EL (cell line): ENCODE data around the gene TIPRL.
"Not testable (repeated sequence)": the region's sequence is repeated elsewhere in the genome, so short reads cannot be mapped to it uniquely, and the experiment has no call there.

Source experiments
- DNase-seq: peaks from one replicate; pipeline ENCODE4 v3.0.0-alpha.2; 2016

The TIPRL gene

DNA sequence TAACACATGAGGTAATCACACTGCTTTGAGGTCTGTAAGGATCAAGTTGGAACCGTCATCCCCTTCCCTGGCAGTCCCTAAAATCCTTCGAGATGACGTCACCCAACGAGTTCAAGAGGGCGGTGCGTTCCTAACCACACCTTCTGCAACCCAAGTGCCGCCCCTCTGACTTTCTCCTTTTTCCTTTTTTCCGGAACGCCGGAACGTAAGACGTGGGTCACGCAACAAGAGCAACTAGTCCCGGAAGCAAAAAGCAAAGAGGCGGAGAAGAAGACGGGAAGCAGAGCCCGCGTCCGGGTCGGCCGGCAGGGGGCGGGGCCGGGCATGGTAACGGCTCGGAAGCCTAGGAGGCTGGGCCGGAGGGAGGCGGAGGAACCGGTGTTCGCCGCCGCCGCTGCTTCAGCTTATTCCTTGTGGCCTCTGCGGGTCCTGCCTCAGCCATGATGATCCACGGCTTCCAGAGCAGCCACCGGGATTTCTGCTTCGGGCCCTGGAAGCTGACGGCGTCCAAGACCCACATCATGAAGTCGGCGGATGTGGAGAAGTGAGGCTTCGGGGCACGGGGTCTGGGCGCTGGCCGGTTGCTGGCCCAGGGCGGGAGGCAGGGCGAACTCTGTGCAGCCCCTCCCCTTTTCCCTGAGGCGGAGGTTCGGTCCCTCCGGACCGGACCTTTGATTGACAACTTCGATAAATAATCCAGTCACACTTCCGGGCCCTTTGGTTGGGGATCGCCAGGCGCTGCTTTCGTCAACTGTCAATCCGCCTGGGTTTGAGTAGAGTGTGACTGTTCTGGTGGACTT lies at the start of gene TIPRL:
TSS of gene TIPRL (plus strand) at position 325 of the 800 bp plus-strand sequence. CDS start at position 441, 116 bp downstream.
- DNase-seq: peak; percentile 100

DNA sequence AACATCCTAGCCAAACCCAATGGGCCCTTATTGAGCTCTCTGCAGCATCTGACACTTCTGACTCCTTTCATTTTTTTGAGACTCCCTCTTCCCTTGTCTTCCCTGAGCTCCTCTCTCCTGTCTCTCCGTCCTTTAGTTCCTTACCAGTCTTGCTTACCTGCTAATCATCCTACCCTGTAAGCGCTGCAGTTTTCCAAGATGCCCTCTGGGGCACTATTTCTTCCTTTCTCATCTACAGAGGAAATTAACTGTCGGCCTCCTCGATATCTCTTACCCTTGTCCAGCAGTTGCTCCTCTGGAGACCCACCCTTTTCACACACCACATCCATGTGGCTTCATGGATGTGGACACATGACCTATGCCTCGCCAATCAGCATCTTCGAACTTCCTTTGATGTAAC lies 48.8 kb upstream of the TIPRL start:
- no peak for DNase-seq

DNA sequence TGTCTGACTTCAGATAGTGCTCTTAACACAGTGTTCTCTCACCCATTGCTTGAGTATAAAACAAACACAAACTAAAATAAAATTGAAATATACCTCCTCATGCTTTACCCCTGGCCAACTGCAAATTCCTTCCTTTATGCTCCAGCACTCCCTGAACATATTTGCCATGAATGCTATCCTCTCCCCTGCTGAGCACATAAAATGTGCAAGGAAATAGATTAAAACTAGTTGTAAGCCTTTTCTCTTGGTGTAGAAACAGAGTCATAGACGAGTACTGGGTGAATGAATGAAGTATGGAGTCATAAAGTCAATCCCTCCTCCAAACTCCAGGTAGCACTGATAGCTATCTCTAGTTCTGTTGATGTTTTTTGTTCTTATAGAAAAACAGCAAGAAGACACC lies 44.6 kb upstream of the TIPRL start:
- DNase-seq: no peak

DNA sequence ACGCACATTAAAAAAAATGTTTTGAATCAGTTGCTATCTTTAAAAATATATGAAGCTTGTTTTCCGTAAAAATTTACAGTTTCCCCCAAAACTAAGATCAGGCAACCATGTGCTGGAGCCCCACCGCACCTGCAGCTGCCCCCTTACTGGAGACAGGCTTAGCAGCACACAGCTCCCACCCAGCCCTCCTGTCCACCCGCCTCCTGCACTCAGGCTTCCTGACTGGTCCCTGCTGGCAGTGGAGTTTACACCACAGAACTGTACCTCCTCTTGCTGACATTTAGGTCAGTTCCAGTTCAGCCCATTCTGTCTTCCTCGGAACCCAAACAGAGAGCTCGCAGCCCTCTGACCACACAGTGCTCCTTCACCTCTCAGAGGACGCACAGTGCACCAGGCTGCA lies 44.1 kb upstream of the TIPRL start:
- DNase-seq: no peak

DNA sequence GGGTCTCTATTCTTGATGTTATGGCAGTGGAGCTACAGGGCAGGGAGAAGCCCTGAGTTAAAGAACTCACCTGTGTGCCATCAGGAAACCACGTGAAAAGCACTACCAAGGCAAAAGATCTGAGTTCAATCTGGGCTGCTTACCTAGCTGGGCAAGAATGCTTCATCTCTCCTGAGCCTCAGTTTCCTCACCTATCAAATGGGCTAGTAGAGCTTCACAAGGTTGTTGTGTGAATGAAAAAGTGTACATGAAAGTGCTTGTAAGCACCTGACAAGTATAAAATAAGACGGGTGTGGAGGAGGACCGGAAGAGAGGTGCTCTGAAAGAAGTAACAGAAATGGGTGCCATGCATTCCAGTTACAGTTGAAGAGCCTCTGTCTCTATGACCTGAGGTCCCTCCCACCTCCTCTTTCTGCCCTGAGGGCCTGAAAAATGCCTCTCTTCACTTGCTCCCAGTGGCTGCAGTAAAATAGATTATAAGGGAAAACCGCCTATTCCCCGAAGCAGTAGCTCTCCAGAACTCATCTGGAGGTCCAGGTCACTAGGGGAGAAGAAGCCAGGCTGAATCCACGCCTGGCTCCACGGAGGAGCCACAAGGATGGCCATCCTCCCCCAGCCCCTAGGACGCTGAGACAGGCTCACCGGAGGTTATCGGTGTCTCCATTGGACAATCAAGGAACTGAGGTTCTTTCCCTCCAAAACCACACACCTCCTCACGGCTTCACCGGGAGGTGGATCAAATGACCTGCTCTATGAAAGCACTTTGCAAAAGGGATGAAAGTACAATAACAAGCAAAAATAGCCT lies 43.4 kb upstream of the TIPRL start:
- peak; percentile 41 for DNase-seq

DNA sequence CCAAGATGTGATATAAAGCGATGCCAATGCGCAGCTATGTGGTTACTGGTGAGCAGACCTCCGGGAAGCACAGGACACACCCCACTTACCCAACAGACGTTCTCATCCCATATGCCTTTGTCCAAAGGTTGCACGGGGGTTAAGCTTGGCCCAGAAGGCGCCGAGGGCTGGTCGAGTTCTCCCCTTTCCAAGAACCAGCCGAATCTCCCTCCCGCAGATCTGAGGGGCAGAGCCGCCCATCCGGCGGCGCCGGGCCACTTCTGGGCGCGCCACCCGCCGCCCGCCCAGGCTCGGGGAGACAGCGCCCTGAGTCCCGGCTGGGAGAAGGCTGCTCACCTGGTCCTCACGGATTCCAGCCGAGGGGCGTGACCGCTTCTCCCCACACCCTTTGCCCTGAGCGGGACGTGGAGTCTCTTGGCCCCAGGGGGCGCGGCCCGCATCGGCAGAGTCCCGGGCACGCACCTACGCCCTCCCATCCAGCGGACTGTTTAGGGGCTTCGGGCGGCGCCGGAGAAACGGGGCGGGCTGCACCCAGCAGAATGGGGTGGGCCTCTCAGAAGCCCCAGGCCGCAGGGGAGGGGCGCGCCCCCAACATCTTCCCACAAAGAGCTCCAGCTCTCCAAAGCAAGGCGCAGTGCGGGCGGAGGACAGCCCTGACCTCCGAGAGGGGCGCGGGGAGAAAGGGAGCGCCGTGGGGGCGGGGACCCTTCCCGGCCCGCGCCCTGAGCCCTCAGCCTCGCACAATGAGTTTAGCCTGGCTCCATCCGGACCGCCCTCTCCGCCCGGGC lies 42.6 kb upstream of the TIPRL start:
- peak; percentile 30 for DNase-seq

DNA sequence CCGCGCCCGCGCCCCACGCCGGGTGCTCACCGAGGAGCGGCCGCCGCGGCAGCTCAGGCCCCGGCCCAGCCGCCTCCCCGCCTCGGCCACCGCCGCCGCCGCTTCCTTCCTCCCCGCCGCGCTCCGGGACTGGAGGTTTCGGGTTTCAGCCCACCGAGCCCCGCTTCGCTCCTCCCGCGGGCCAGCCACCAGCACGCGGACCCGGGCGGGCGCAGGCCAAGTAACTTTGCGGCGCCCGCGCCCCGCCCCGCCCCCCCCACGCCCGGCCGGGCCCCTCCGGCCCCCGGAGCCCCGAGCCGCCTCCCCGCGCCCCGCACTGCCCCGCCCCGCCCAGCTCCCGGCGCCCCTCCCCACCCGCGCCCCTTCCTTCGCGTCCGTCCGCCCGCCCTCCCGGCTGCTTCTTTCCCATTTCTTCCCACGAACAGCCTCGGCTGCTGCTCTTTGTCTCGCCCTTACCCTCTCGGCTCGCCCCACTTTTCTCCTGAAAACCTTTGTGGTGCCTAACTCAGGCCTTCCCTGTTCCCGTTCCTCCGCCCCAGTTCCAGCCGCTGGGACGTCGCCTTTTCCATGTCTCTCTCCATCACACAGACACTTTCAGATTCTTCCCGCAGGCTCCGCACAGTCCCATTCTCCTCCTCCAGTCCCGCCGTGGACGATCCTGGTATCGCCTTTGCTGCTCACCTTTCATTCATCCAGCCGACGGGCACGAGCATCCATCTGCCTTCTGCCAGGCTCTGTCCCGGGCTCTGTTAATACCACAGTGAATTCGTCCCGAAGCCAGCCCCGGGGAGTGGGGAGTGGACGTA lies 41.9 kb upstream of the TIPRL start, which contains the start of gene GPR161:
TSS of gene GPR161 (minus strand) at position 222 of the 806 bp plus-strand sequence. CDS start 32,080 bp downstream, outside the sequence.
- DNase-seq: peak; percentile 51

DNA sequence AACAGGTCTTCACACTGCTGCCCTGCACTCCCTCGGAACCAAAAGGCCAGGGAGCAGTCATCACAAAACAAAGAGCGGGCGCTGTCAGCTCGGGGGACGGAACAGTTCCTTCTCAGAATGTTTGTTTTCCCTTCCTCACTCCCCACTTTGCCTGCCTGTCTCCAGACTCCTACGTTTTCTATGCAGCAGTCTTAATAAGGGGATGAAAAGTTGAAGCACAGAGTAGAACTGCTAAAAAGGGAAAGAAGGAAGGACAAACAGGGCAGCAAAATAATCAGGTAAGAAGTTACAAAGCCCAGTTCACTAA lies 41.3 kb upstream of the TIPRL start:
- no peak for DNase-seq

DNA sequence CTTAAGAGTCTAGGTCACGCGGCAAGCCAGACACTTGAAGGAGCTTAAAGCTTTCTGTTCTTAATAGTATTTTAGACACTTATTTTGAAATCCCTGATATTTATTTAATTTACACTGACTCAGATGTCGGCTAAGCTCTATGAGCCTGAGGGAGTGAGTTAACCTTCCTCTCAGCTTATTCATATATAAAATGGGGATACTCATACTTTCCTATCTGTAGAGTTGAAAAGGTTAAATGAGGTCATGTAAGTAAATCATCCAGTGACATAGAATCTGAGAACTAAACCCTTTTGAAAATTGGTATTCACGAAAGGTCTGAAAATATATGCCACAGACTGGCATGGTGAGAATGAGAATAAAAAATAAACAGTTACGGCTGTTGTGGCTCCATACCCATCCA lies 40.6 kb upstream of the TIPRL start:
- DNase-seq: peak; percentile 17

DNA sequence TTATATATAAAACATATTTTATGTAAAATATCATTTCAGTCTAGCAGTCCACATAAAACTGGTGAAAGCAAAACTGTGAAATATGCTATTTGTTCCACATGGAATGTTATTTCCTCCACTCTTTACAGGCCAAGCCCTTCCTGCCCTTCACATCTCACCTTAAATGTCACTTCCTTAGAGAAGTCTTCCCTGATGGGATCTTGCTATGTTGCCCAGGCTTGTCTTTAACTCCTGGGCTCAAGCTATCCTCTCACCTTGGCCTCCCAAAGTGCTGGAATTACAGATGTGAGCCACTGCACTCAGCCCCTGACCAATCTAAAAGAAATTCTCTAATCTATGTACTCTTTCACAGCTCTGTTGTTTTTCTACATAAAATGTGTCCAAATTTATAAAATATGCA lies 39.7 kb upstream of the TIPRL start:
- DNase-seq: no peak

DNA sequence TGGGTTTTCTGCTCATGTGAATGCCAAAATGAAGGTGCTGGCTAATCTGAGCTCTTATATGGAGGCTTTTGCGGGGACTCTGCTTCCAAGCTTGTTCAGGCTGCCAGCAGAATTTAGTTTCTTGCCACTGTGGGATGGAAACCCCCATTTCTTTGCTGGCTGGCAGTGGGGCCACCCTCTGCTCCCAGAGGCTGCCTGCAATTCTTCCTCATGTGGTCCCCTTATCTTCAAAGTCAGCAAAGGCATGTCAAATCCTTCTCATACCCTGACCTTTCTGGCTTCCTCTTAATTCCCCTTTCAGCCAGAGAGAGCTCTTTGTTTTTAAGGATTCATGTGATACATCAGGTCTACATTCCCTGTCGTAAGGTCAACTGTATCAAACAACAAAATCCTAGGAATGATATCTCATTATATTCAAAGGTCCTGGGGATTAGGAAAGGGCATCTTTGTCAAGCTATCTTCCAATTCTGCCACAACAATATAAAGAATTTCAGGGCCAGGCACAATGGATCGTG lies 36.8 kb upstream of the TIPRL start:
- DNase-seq: no peak

DNA sequence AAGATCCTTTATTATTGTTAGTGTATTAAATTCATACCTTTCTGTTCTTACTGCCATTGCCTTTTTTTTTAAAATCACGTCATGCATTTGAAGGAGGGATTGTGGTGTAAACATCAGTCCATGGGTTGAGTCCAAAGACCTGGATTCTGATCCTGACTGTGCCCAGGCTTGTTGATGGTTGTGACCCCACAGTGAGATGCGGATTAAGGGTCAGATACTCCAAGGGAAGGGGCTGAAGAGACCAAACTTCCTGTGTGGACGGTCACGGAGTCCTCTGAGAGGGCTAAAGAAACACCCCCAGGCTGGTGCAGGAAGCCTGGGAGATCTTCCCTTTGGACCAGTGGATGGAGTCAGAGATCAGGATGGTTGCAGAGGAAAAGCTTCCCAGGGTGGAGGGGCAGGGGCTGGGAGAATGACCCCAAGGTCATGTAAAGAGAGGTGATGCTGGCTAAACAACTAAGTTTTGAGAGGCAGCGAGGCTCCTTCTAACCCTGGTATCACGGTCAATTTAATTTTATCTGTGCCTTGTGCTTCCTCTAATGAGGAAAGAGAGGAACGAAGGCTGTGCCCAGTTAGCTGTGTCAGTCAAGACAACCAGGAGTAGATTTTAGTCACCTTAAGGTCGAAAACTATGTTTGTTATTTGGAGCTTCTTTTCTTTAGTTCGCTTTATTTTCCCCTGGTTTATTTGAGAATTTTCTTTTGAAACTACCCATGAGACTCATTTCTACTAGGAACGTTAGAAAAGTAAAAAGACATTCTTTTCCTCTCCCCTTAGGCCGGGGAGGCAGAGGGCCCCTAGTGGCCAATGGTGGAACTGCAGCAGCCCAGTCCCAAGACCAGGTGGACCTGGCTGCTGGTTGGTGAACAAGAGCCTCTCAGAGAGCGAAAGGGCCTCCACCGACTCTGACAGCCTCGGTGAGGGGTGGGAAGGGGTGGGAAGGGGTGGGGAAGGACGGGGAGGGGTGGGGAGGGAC lies 33.3 kb upstream of the TIPRL start:
- DNase-seq: peak; percentile 82

DNA sequence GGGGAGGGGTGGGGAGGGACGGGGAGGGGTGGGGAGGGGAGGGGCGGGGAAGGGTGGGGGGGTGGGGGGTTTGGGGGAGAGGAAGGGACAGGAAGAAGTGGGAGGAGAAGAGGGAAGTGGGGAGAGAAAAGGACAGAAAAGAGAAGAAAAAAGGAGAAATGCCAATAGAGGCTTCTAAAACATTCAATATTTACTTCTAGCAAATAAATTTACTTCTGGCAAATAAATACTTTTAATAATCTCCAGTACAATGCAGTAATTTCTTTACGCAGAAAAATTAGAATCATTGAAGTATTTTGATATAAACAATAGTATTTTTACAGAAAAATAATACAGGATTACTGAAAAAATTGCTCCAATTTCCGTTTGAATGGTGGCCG lies 32.6 kb upstream of the TIPRL start:
- no peak for DNase-seq

DNA sequence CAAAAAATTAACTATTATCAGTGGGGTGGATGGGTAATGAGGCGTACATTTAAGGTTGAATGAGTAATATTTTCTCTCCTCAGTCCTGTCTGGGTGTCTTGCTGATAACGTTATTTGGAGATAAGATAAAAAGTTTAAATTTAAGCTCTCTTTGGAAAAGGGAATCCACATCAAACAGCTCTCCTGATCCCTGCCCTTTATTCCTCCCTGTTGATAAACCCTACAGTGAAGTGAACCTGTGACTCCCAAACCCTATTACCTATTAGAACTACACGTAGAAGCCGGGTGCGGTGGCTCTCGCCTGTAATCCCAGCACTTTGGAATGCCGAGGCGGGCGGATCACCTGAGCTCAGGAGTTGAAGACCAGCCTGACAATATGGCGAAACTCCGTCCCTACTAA lies 32.1 kb upstream of the TIPRL start:
- DNase-seq: no peak

DNA sequence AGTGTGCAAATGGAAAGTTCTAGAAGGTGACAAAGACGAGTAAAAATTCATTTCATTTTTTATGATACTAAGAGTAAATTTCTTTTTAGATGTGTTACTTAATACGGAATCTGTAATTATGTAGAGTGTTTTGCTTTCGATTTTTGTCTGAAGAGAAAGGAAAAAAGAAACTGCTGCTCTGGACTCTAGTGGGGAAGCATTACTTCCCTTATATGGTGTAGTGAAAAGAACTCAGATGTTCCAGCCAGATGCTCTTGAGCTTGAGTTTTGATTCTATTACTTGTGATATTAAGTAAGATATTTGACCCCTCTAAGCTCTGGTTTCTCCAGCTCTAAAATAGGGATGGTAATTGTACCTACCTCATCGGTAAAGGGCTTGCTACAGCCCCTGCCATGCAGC lies 29.8 kb upstream of the TIPRL start:
- DNase-seq: no peak

DNA sequence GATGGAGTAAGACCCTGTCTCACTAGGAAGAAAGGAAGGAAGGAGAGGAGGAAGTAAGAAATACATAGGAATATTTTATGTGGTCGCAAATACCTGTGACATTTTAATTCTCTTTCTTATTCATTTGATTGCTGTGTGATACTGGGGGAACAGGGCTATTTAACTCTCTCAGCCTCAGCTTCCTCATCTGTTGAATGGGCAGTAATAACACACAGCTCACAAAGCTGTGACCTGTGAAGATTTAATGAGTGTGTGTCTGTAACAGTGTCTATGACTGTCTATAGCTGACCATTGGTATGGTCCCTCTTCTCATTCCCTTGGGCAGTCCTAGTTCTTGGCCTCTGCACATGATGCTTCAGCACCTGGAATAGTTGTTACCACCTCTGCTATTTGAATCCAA lies 28.5 kb upstream of the TIPRL start:
- no peak for DNase-seq

DNA sequence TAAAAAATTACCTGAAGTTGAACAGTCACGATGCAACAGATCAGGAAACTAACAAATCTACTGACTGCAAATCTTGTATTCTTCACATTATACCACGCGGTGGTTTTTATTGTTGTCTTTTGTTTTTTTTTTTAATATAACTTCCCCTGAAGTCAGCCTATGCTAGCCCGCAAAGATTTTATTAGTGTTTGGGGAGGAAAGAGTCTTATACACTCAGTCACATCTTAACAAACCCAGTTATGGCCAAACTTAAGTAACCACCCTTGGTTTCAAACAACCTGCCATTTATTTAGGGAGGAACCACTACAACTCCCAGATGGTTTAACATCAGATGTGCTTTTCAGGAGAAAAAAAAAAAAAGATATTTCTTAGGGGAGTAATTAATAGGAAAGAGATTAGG lies 26.8 kb upstream of the TIPRL start:
- DNase-seq: no peak

DNA sequence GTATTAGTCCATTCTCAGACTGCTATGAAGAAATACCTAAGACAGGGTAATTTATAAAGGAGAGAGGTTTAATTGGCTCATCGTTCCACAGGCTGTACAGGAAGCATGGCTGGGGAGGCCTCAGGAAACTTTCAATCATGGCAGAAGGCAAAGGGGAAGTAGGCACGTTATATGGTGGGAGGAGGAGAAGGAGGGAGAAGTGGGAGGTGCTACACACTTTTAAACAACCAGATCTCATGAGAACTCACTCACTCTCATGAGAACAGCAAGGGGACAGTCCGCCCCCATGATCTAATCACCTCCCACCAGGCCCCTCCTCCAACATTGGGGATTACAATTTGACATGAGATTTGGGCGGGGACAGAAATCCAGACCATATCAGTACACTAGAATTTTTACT lies 24.1 kb upstream of the TIPRL start:
- not testable (repeated sequence) for DNase-seq

DNA sequence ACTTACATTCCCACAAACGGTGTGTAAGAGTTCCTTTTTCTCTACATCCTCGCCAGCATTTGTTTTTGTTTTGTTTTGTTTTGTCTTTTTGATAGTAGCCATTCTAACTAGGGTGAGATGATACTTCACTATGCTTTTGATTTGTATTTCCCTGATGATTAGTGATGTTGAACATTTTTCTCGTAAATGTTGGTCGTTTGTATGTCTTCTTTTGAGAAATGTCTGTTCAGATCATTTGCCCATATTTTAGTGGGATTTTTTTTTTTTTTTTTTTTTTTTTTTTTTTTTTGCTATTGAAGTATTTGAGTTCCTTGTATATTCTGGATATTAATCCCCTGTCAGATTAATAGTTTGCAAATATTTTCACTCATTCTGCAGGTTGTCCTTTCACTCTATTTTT lies 22.9 kb upstream of the TIPRL start:
- no peak for DNase-seq

DNA sequence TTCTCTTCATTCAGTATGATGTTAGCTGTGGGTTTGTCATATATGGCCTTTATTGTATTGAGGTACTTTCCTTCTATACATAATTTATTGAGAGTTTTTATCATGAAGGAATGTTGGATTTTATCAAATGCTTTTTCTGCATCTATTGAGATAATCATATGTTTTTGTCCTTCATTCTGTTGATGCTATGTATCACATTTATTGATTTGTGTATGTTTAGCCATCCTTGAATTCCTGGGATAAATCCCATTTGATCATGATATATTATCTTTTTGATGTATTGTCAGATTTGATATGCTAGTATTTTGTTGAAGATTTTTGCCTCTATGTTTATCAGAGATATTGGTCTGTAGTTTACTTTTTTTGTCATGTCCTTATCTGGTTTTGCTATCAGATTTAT lies 21.1 kb upstream of the TIPRL start:
- no peak for DNase-seq

DNA sequence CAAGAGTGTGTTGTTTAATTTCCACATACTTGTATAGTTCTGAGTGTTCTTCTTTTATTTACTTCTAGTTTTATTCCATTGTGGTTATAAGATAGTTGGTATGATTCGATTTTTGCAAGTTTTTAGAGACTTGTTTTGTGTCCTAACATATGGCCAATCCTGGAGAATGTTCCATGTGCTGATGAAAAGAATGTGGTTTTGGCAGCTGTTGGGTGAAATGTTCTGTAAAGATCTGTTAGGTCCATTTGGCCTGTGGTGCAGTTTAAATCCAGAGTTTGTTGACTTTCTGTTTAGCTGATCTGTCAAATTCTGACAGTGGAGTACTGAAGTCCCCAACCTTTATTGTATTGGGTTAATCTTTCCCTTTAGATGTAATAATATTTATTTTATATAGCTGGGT lies 19.5 kb upstream of the TIPRL start:
- no peak for DNase-seq
